ENCODE measurements around the gene MUC22. TPM values are rescaled to one million over a fixed set of nuclear protein-coding genes. Genes with fewer than 3 reads are reported as not detected.

Gene MUC22
- total RNA-seq, 1 donor, result not detected

GRCh38 chr6:31076611-31077010 is 66.3 kb downstream of the MUC22 start:
- peak overlapping the region; percentile 90 for H2AFZ ChIP-seq (ENCODE audit: low read length)
- H3K27ac ChIP-seq (ENCODE audit: low read depth, low read length), result peak overlapping the region; percentile 69
- H3K4me3 ChIP-seq (ENCODE audit: insufficient read depth, low read length), result no peak overlapping the region
- no peak for TF ChIP-seq CTCF (IDR thresholded peaks at IDR 0.05; ENCODE audit: extremely low read depth, low read depth, low read length)
- H3K27me3 ChIP-seq (ENCODE audit: insufficient read depth, low read length), result no peaks in the 10 kb centered on the region
- no peaks in the 10 kb centered on the region for H4K20me1 ChIP-seq (ENCODE audit: insufficient read depth, low read length)
- no peaks in the 10 kb centered on the region for H3K36me3 ChIP-seq (ENCODE audit: insufficient read depth, low read length)
- peak overlapping the region; percentile 48 for H3K4me2 ChIP-seq (ENCODE audit: insufficient read depth, low read length)
- peaks cover 27% of the 10 kb centered on the region for H3K4me1 ChIP-seq (ENCODE audit: insufficient read depth, low read length)
- peak; percentile 81 for DNase-seq (ENCODE audit: insufficient read length, low spot score, missing footprints)
- no peaks in the 10 kb centered on the region for H3K79me2 ChIP-seq (ENCODE audit: insufficient read depth, low read length)
- H3K9me3 ChIP-seq (ENCODE audit: low read depth, low read length), result no peaks in the 10 kb centered on the region

GRCh38 chr6:31079656-31080261 is 69.5 kb downstream of the MUC22 start:
- TF ChIP-seq CTCF (IDR thresholded peaks at IDR 0.05; ENCODE audit: extremely low read depth, low read depth, low read length), result peak; percentile 82
- H3K9me3 ChIP-seq (ENCODE audit: low read depth, low read length), result no peaks in the 10 kb centered on the region
- H3K27ac ChIP-seq (ENCODE audit: low read depth, low read length), result no peak overlapping the region
- peak overlapping the region; percentile 73 for H2AFZ ChIP-seq (ENCODE audit: low read length)
- H3K4me1 ChIP-seq (ENCODE audit: insufficient read depth, low read length), result peaks cover 29% of the 10 kb centered on the region
- H3K4me3 ChIP-seq (ENCODE audit: insufficient read depth, low read length), result no peak overlapping the region
- DNase-seq (ENCODE audit: insufficient read length, low spot score, missing footprints), result peak; percentile 84
- peak overlapping the region; percentile 75 for H3K4me2 ChIP-seq (ENCODE audit: insufficient read depth, low read length)
- no peaks in the 10 kb centered on the region for H4K20me1 ChIP-seq (ENCODE audit: insufficient read depth, low read length)
- no peaks in the 10 kb centered on the region for H3K79me2 ChIP-seq (ENCODE audit: insufficient read depth, low read length)
- no peaks in the 10 kb centered on the region for H3K36me3 ChIP-seq (ENCODE audit: insufficient read depth, low read length)
- no peaks in the 10 kb centered on the region for H3K27me3 ChIP-seq (ENCODE audit: insufficient read depth, low read length)

GRCh38 chr6:31081872-31082271 is 71.6 kb downstream of the MUC22 start:
- Histone ChIP-seq H3K4me2 (ENCODE audit: insufficient read depth, low read length) (no peak overlapping the region), H3K27ac (ENCODE audit: low read depth, low read length) (no peak overlapping the region), H3K4me3 (ENCODE audit: insufficient read depth, low read length) (no peak overlapping the region), H3K9me3 (ENCODE audit: low read depth, low read length) (no peaks in the 10 kb centered on the region), H3K36me3 (ENCODE audit: insufficient read depth, low read length) (no peaks in the 10 kb centered on the region), H3K79me2 (ENCODE audit: insufficient read depth, low read length) (no peaks in the 10 kb centered on the region), H4K20me1 (ENCODE audit: insufficient read depth, low read length) (no peaks in the 10 kb centered on the region), H2AFZ (ENCODE audit: low read length) (no peak overlapping the region), H3K27me3 (ENCODE audit: insufficient read depth, low read length) (no peaks in the 10 kb centered on the region), H3K4me1 (ENCODE audit: insufficient read depth, low read length) (peaks cover 20% of the 10 kb centered on the region)
- no peak for TF ChIP-seq CTCF (IDR thresholded peaks at IDR 0.05; ENCODE audit: extremely low read depth, low read depth, low read length)
- no peak for DNase-seq (ENCODE audit: insufficient read length, low spot score, missing footprints)

- peak; percentile 51 for TF ChIP-seq CTCF (IDR thresholded peaks at IDR 0.05; ENCODE audit: extremely low read depth, low read depth, low read length)
- Histone ChIP-seq H4K20me1 (ENCODE audit: insufficient read depth, low read length) (no peaks in the 10 kb centered on the region), H3K27me3 (ENCODE audit: insufficient read depth, low read length) (no peaks in the 10 kb centered on the region), H3K9me3 (ENCODE audit: low read depth, low read length) (no peaks in the 10 kb centered on the region), H3K27ac (ENCODE audit: low read depth, low read length) (peak overlapping the region; percentile 77), H3K4me2 (ENCODE audit: insufficient read depth, low read length) (peak overlapping the region; percentile 42), H3K4me1 (ENCODE audit: insufficient read depth, low read length) (peaks cover 25% of the 10 kb centered on the region), H2AFZ (ENCODE audit: low read length) (peak overlapping the region; percentile 52), H3K36me3 (ENCODE audit: insufficient read depth, low read length) (no peaks in the 10 kb centered on the region), H3K4me3 (ENCODE audit: insufficient read depth, low read length) (no peak overlapping the region), H3K79me2 (ENCODE audit: insufficient read depth, low read length) (no peaks in the 10 kb centered on the region)
- peak; percentile 86 for DNase-seq (ENCODE audit: insufficient read length, low spot score, missing footprints)
These were observed 73.6 kb downstream of the MUC22 start for GRCh38 chr6:31083742-31084354.

All from osteoblast (primary cell).